Measurements from ENCODE around the gene DUSP7.

Gene DUSP7

DNA sequence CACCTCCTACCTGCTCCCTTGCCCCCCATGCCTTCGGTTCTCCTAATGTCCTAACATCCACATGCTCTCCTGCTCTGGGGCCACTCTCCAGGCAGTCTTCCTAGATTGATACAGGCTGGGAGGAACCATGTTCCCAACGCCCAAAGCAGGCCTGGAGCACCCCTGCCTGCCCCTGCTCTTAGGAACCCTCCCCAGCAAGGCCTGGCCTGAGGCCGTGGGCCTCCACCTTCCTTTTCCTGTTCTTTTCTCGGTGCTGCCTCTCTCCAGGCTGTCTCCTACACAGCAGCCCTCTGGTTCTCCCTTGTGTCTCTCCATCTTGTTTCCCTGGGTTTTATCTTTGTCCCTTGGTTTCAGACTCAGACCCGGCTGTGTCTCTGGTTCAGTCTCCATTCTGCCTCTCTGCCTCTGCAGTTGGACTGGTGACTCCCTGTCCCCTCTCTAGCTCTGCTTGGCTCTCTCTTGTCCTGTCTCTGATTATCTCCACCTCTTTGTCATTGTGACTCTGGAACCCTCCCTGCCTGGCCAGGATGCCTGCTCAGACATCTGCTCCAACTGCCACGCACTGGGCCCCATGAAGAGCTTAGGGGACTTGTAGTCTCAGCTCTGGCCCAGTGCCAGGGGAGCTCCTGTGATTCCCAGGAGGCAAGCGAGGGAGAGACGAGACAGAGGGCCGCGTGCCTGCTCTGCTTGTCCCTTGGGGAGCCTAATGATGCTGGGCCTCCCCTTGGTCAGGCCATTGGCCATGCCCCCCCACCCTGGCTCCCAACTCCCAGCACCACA lies 34.7 kb downstream of the DUSP7 start:
- Histone ChIP-seq H3K36me3 (ENCODE audit: control insufficient read depth in 1 of 2, insufficient read depth in 2 of 2, low read length in 2 of 2) (no peaks in the 10 kb centered on the region), H3K4me3 (ENCODE audit: low read depth in 1 of 2, low read length in 2 of 2) (no peak overlapping the region), H3K9me3 (ENCODE audit: control insufficient read depth in 1 of 2, low read length in 2 of 2) (no peaks in the 10 kb centered on the region), H3K4me1 (ENCODE audit: control insufficient read depth in 1 of 2, insufficient read depth in 2 of 2, low read length in 2 of 2) (no peaks in the 10 kb centered on the region), H3K27me3 (ENCODE audit: control insufficient read depth in 1 of 2, insufficient read depth in 2 of 2, low read length in 2 of 2) (peaks cover 0 to 2% of the 10 kb centered on the region in 2 donors), H3K9ac (ENCODE audit: low read depth in 1 of 2, low read length in 2 of 2) (no peak overlapping the region), H3K27ac (ENCODE audit: low read depth, low read length) (no peak overlapping the region)

DNA sequence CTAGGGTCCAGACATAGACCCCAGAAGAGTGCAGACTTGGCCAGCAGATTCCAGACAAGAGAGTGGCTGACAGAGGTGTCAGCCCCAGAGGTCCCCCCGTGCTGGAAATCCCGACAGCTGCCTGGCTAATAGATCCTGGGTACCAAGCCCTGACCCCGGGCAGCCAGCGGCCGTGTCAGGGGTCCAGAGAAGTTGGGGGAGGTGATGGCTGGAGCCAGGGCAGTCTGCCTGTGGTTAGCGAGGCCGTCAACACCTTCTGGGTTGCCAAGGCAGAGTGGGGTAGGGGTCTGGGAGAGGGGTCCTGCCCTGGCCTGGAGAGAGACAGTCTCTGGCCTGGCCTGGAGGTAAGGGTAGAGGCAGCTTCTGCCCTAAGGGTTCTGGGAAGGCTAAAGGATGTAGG lies 35.6 kb downstream of the DUSP7 start:
- Histone ChIP-seq H3K9ac (ENCODE audit: low read depth in 1 of 2, low read length in 2 of 2) (no peak overlapping the region), H3K27me3 (ENCODE audit: control insufficient read depth in 1 of 2, insufficient read depth in 2 of 2, low read length in 2 of 2) (peaks cover 0 to 2% of the 10 kb centered on the region in 2 donors), H3K9me3 (ENCODE audit: control insufficient read depth in 1 of 2, low read length in 2 of 2) (no peaks in the 10 kb centered on the region), H3K27ac (ENCODE audit: low read depth, low read length) (no peak overlapping the region), H3K36me3 (ENCODE audit: control insufficient read depth in 1 of 2, insufficient read depth in 2 of 2, low read length in 2 of 2) (no peaks in the 10 kb centered on the region), H3K4me1 (ENCODE audit: control insufficient read depth in 1 of 2, insufficient read depth in 2 of 2, low read length in 2 of 2) (no peaks in the 10 kb centered on the region), H3K4me3 (ENCODE audit: low read depth in 1 of 2, low read length in 2 of 2) (no peak overlapping the region)

DNA sequence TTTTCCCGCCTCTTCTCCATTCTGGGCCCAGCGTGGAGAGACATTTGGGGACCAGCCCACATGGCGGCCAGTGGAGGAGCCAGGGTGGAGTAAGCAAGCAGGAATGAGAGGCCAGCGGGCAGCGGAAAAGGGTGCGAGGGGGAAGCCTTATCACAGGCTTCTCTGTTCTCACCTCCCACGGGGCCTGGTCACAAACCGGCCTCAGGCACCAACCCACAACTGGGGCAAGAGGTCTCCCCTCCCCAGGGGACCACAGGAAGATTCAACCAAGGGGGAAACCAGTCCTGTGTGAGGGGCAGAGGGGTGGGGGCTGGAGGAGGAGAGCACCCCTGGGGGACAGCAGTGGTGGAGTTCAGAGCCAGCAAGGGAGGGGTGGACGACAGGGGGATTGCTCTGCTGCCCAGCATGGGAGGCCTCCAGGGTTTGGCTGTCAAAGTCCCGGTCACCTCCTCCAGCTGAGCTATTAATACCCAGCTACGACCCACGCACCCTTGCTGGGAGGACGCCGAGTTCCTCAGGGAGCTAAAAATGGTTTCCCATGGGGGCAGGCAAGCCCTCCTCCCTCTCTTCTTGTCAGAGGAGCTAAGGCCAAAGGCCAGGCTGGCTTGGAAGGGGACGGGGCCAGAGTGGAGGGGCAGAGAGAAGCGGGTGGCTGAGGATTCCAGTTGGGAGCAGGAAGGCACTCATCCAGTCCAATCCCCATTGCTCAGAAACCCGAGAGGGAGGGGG lies 36.9 kb downstream of the DUSP7 start:
- H3K9me3 ChIP-seq (ENCODE audit: control insufficient read depth in 1 of 2, low read length in 2 of 2): no peaks in the 10 kb centered on the region
- H3K36me3 ChIP-seq (ENCODE audit: control insufficient read depth in 1 of 2, insufficient read depth in 2 of 2, low read length in 2 of 2): no peaks in the 10 kb centered on the region
- H3K27ac ChIP-seq (ENCODE audit: low read depth, low read length): no peak overlapping the region
- peaks cover 0 to 2% of the 10 kb centered on the region in 2 donors for H3K27me3 ChIP-seq (ENCODE audit: control insufficient read depth in 1 of 2, insufficient read depth in 2 of 2, low read length in 2 of 2)
- H3K9ac ChIP-seq (ENCODE audit: low read depth in 1 of 2, low read length in 2 of 2): no peak overlapping the region
- H3K4me1 ChIP-seq (ENCODE audit: control insufficient read depth in 1 of 2, insufficient read depth in 2 of 2, low read length in 2 of 2): no peaks in the 10 kb centered on the region
- no peak overlapping the region for H3K4me3 ChIP-seq (ENCODE audit: low read depth in 1 of 2, low read length in 2 of 2)

DNA sequence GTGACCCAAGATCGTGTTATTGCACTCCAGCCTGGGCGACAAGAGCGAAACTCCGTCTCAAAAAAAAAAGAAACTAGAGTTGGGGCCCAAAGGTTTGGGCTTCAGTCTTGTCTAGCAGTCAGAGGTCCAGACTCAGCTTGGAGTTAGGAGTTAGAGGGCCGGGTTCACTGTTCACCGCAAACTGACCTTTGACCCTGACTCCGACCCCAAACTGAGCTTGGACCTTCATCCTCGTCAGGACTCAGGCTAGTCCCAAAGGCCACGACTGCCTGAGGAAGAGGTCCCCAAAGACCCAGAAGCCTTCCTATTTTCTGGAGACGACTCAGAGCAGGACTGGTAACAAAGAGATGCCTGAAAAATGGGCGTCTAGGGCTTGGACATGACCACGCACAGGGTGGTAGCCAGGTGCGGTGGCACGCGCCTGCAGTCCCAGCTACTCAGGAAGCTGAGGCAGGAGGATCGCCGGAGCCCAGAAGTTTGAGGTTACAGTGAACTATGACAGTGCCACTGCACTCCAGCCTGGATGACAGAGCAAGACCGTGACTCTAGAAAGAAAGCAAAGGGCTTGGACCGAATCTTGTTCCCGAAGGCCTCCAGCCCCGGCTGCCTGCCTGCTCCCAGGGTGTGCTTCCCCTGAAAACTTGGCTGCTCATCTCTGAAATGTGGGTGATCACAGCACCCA lies 37.9 kb downstream of the DUSP7 start:
- Histone ChIP-seq H3K4me3 (ENCODE audit: low read depth in 1 of 2, low read length in 2 of 2) (no peak overlapping the region), H3K27me3 (ENCODE audit: control insufficient read depth in 1 of 2, insufficient read depth in 2 of 2, low read length in 2 of 2) (peaks cover 0 to 2% of the 10 kb centered on the region in 2 donors), H3K4me1 (ENCODE audit: control insufficient read depth in 1 of 2, insufficient read depth in 2 of 2, low read length in 2 of 2) (no peaks in the 10 kb centered on the region), H3K36me3 (ENCODE audit: control insufficient read depth in 1 of 2, insufficient read depth in 2 of 2, low read length in 2 of 2) (no peaks in the 10 kb centered on the region), H3K27ac (ENCODE audit: low read depth, low read length) (no peak overlapping the region), H3K9me3 (ENCODE audit: control insufficient read depth in 1 of 2, low read length in 2 of 2) (no peaks in the 10 kb centered on the region), H3K9ac (ENCODE audit: low read depth in 1 of 2, low read length in 2 of 2) (no peak overlapping the region)

DNA sequence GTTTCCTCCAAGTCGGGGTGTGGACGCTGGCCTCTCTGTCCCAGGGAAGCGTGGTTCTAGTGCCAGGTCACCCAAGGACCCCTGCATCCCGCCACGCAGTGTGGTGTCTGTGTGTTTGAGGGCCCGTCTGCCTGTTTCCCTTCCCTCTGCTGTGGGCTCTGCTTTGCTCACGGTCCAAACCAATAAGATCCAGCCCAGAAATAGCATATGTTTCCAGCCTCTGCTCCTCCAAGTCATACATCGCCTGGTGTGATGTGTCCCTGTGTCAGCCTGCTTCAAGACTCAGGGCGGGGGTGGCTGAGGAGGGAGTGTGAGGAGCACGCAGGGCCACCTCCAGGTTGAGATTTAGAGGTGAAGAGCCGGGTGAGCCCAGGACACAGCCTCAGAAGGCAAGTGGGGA lies 38.8 kb downstream of the DUSP7 start:
- H3K27me3 ChIP-seq (ENCODE audit: control insufficient read depth in 1 of 2, insufficient read depth in 2 of 2, low read length in 2 of 2): no peaks in the 10 kb centered on the region
- no peaks in the 10 kb centered on the region for H3K9me3 ChIP-seq (ENCODE audit: control insufficient read depth in 1 of 2, low read length in 2 of 2)
- no peaks in the 10 kb centered on the region for H3K4me1 ChIP-seq (ENCODE audit: control insufficient read depth in 1 of 2, insufficient read depth in 2 of 2, low read length in 2 of 2)
- no peaks in the 10 kb centered on the region for H3K36me3 ChIP-seq (ENCODE audit: control insufficient read depth in 1 of 2, insufficient read depth in 2 of 2, low read length in 2 of 2)
- no peak overlapping the region for H3K27ac ChIP-seq (ENCODE audit: low read depth, low read length)
- H3K4me3 ChIP-seq (ENCODE audit: low read depth in 1 of 2, low read length in 2 of 2): no peak overlapping the region
- H3K9ac ChIP-seq (ENCODE audit: low read depth in 1 of 2, low read length in 2 of 2): no peak overlapping the region

DNA sequence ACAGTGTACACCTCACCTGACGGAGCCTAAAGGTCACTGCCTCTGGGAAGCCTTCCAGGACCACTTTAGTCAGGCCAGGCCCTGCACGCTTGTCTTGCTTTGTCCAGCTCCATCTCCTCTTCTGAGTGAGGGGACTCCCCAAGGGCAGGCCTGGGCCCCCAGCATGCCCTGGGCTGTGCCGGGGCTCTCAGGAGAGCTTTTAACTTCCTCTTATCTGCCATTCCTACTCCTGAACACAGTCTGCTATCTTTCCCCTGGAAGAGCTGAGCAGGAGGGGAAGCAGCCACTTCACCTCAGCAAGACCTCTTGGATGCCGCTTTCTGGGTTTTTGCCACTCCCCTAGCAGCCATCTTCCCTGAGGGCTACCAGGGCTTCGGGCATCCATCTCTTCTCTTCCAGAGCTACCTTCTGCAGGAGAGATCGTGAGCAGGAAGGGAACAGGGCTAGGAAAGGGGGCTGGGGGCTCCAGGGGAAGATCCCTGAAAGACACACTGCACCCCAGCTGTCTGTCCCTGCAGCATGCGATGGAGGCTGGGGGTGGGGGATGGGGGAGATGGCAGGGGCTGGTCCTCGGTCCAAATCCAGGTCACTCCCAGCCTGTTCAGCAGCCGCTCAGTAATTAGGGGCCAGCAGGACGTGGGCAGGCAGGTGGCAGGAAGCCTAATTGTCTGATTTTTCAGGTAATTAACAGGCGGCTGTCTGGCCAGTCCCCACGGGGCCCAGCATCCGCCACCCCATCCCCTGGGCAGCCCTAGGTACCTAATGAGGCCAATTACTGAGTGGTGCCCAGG lies 40.7 kb downstream of the DUSP7 start:
- no peaks in the 10 kb centered on the region for H3K9me3 ChIP-seq (ENCODE audit: control insufficient read depth in 1 of 2, low read length in 2 of 2)
- H3K9ac ChIP-seq (ENCODE audit: low read depth in 1 of 2, low read length in 2 of 2): no peak overlapping the region
- H3K4me1 ChIP-seq (ENCODE audit: control insufficient read depth in 1 of 2, insufficient read depth in 2 of 2, low read length in 2 of 2): no peaks in the 10 kb centered on the region
- no peaks in the 10 kb centered on the region for H3K36me3 ChIP-seq (ENCODE audit: control insufficient read depth in 1 of 2, insufficient read depth in 2 of 2, low read length in 2 of 2)
- H3K4me3 ChIP-seq (ENCODE audit: low read depth in 1 of 2, low read length in 2 of 2): no peak overlapping the region
- H3K27ac ChIP-seq (ENCODE audit: low read depth, low read length): no peak overlapping the region
- H3K27me3 ChIP-seq (ENCODE audit: control insufficient read depth in 1 of 2, insufficient read depth in 2 of 2, low read length in 2 of 2): no peaks in the 10 kb centered on the region

DNA sequence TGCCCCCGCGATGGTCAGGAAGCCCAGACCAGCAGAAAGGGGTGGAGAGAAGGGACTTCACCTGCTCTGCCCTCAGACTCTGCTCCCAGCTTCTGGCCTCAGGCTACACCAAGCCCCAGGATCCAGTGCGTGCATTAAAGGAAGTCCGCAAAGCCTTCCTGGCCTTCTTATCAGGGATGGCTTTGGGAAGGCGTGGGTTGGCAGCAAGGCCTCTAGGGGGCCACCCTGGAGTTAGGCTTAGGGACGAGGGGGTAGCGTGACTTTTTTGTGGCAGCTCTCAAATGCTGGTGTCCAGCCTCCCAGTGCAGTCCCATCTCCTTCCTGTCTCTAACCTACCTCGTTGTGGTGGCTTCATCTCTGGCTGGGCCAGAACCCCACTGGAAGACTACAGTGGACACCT lies 41.8 kb downstream of the DUSP7 start:
- H3K9me3 ChIP-seq (ENCODE audit: control insufficient read depth in 1 of 2, low read length in 2 of 2): no peaks in the 10 kb centered on the region
- H3K36me3 ChIP-seq (ENCODE audit: control insufficient read depth in 1 of 2, insufficient read depth in 2 of 2, low read length in 2 of 2): no peaks in the 10 kb centered on the region
- no peaks in the 10 kb centered on the region for H3K27me3 ChIP-seq (ENCODE audit: control insufficient read depth in 1 of 2, insufficient read depth in 2 of 2, low read length in 2 of 2)
- H3K27ac ChIP-seq (ENCODE audit: low read depth, low read length): no peak overlapping the region
- H3K4me1 ChIP-seq (ENCODE audit: control insufficient read depth in 1 of 2, insufficient read depth in 2 of 2, low read length in 2 of 2): no peaks in the 10 kb centered on the region
- no peak overlapping the region for H3K4me3 ChIP-seq (ENCODE audit: low read depth in 1 of 2, low read length in 2 of 2)
- no peak overlapping the region for H3K9ac ChIP-seq (ENCODE audit: low read depth in 1 of 2, low read length in 2 of 2)

DNA sequence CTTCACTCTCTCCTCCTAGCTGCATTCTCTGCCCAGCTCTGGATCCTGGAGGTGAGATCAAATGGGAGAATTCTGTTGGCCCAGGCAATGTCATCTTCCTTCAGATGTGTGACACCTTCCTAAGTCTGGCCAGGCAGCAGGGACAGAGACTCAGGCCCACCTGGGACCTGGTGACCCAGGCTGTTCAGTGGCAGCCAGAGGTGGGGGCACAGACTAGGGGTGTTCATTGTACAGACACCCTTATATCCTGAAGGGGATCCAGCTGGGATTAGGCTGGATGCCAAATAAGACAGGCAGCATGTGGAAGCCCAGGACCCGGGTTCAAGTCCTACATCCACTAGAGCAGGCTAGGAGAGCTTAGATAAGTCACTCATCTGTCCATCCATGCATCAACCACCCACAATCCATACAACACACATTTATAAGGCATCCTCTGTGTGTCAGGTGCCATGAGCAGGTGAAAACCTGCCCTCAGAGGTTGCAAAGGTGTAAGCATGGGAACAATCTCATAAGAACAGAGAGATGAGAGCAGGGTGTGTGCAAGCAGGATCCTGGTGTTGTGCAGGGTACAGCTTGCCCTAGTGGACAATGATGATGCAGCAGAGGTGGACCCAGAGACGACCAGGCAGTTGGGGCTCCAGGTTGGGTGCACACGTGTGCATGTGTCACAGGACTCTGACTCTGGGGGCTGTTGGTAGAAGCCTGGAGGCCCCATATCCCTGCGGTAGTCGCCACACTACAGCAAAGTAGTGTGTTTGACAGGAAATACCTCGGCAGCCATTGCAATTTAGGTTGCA lies 42.4 kb downstream of the DUSP7 start:
- no peaks in the 10 kb centered on the region for H3K9me3 ChIP-seq (ENCODE audit: control insufficient read depth in 1 of 2, low read length in 2 of 2)
- no peak overlapping the region for H3K4me3 ChIP-seq (ENCODE audit: low read depth in 1 of 2, low read length in 2 of 2)
- no peaks in the 10 kb centered on the region for H3K36me3 ChIP-seq (ENCODE audit: control insufficient read depth in 1 of 2, insufficient read depth in 2 of 2, low read length in 2 of 2)
- no peak overlapping the region for H3K9ac ChIP-seq (ENCODE audit: low read depth in 1 of 2, low read length in 2 of 2)
- H3K4me1 ChIP-seq (ENCODE audit: control insufficient read depth in 1 of 2, insufficient read depth in 2 of 2, low read length in 2 of 2): no peaks in the 10 kb centered on the region
- H3K27me3 ChIP-seq (ENCODE audit: control insufficient read depth in 1 of 2, insufficient read depth in 2 of 2, low read length in 2 of 2): no peaks in the 10 kb centered on the region
- H3K27ac ChIP-seq (ENCODE audit: low read depth, low read length): no peak overlapping the region

DNA sequence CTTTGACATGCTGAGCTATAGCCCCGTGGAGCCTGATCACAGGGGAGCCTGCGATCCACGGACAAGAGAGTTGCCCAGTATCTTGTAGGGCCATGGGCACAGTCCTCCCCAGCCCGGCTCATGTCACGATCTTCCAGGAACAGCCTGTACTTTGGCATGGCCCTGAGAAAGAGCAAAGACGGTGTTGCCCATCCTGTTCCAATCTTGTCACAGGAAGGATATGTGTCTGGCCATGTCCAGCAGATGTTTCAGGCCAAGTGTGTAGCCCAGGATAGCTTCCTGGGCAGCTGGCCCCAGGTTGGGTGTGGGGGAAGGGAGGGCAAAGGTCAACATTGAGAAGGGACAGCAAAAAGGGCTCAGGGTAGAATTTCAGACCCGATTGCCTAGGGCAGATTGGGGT lies 43.7 kb downstream of the DUSP7 start:
- H3K4me1 ChIP-seq (ENCODE audit: control insufficient read depth in 1 of 2, insufficient read depth in 2 of 2, low read length in 2 of 2): no peaks in the 10 kb centered on the region

More for the DNA sequence above, 43.7 kb downstream of the DUSP7 start:
- H3K9ac ChIP-seq (ENCODE audit: low read depth in 1 of 2, low read length in 2 of 2): no peak overlapping the region
- H3K4me3 ChIP-seq (ENCODE audit: low read depth in 1 of 2, low read length in 2 of 2): no peak overlapping the region
- no peaks in the 10 kb centered on the region for H3K9me3 ChIP-seq (ENCODE audit: control insufficient read depth in 1 of 2, low read length in 2 of 2)
- H3K36me3 ChIP-seq (ENCODE audit: control insufficient read depth in 1 of 2, insufficient read depth in 2 of 2, low read length in 2 of 2): no peaks in the 10 kb centered on the region
- H3K27ac ChIP-seq (ENCODE audit: low read depth, low read length): no peak overlapping the region
- no peaks in the 10 kb centered on the region for H3K27me3 ChIP-seq (ENCODE audit: control insufficient read depth in 1 of 2, insufficient read depth in 2 of 2, low read length in 2 of 2)

All from duodenal mucosa (tissue), 2 donors.